HepG2 (cell line): Measurements from ENCODE around the gene CRYAB. TPM values are rescaled to one million over a fixed set of nuclear protein-coding genes. Genes with fewer than 3 reads are reported as not detected.

ENCODE experiments used
- ATAC-seq: fragments of 200-7000 bp; cut with Tn5 transposase; 3 replicates; pipeline ENCODE4 v1.9.1; 2020; ENCODE audit warnings: mild to moderate bottlenecking, moderate library complexity
- BruUV-seq: library from RNA; stranded (reverse); fragments of 400-500 nt; replicated peaks from 2 replicates; lab custom pipeline; 2021; lab: Mats Ljungman, UMichigan
- CTCF ChIA-PET: fragments of 300-600 bp; formaldehyde crosslinking; extraction: SDS; loops from one replicate; lab custom pipeline; 2021; ENCODE audit warnings: low total read pairs, inconsistent platforms, low intra/inter-chr PET ratio; lab: Yijun Ruan, JAX
- POLR2A ChIA-PET: fragments of 350-600 bp; sonication (Branson Sonifier 250); formaldehyde crosslinking; loops from one replicate; lab custom pipeline; 2020; ENCODE audit warnings: antibody characterized with exemption, inconsistent platforms; lab: Yijun Ruan, JAX
- DNase-seq: peaks from one replicate; pipeline ENCODE4 v3.0.0-alpha.2; 2015; ENCODE audit warnings: low spot score
- FAIRE-seq: peaks from 3 replicates; lab custom pipeline; 2011; peaks lifted over from hg19 to GRCh38; lab: Jason Lieb, UNC
- H2AFZ ChIP-seq: one replicate; pipeline ENCODE4 v1.6.1; 2011; ENCODE audit warnings: low read length, inconsistent platforms
- H3K27ac ChIP-seq: fragments of 300-600 bp; 3 replicates; pipeline ENCODE4 v1.8.0; 2011; ENCODE audit warnings: mixed run types, mild to moderate bottlenecking, mixed read lengths, low read length, inconsistent platforms; ENCODE audit not compliant: insufficient read depth; ENCODE audit errors: extremely low read length
- H3K27me3 ChIP-seq, 2 experiments: fragments of 200-600 bp in 1 of 2; 2 replicates in 1 of 2; 3 replicates in 1 of 2; pipeline versions ENCODE4 v1.6.0 to v1.8.0; 2011; ENCODE audit warnings: low read length in 2 of 2, mild to moderate bottlenecking in 2 of 2, moderate library complexity in 2 of 2, inconsistent platforms in 1 of 2; ENCODE audit not compliant: insufficient read depth in 2 of 2, control insufficient read depth in 1 of 2
- H3K36me3 ChIP-seq, 2 experiments: fragments of 200-600 bp in 1 of 2; replicated peaks in 1 of 2; 2 replicates in 1 of 2; 3 replicates in 1 of 2; pipeline versions ENCODE4 v1.5.1 to v1.8.0; 2011; ENCODE audit warnings: low read length in 2 of 2, inconsistent platforms in 1 of 2; ENCODE audit not compliant: insufficient read depth in 2 of 2, control insufficient read depth in 1 of 2
- H3K4me1 ChIP-seq: 2 replicates; pipeline ENCODE4 v1.5.1; 2012; ENCODE audit warnings: low read length, inconsistent platforms; ENCODE audit not compliant: insufficient read depth
- H3K4me2 ChIP-seq: 2 replicates; pipeline ENCODE4 v1.6.0; 2011; ENCODE audit warnings: low read depth, low read length, inconsistent platforms
- H3K4me3 ChIP-seq, 3 experiments: fragments of 200-600 bp in 1 of 3; sonication (generic), shearing (Covaris generic) in 1 of 3; replicated peaks in 1 of 3; 2 replicates each; pipeline ENCODE4 v1.5.1; 2011 to 2016; ENCODE audit warnings: low read length in 3 of 3, inconsistent platforms in 2 of 3, low read depth in 2 of 3, mild to moderate bottlenecking in 2 of 3, control low read depth in 1 of 3, mixed read lengths in 1 of 3; ENCODE audit not compliant: insufficient read depth in 1 of 3
- H3K79me2 ChIP-seq: one replicate; pipeline ENCODE4 v1.6.1; 2011; ENCODE audit warnings: low read length, inconsistent platforms; ENCODE audit not compliant: insufficient read depth
- H3K9ac ChIP-seq: 2 replicates; pipeline ENCODE4 v1.6.0; 2011; ENCODE audit warnings: mild to moderate bottlenecking, low read depth, low read length, inconsistent platforms; ENCODE audit not compliant: insufficient read depth
- H3K9me3 ChIP-seq: 2 replicates; pipeline ENCODE4 v1.5.1; 2012; ENCODE audit warnings: mild to moderate bottlenecking, low read length
- H4K20me1 ChIP-seq: 2 replicates; pipeline ENCODE4 v1.6.0; 2011; ENCODE audit warnings: inconsistent platforms, mild to moderate bottlenecking, low read length, moderate library complexity; ENCODE audit not compliant: insufficient read depth
- CBX2 ChIP-seq, 2 experiments: fragments of 200-600 bp in 1 of 2; sonication (generic); formaldehyde crosslinking in 1 of 2; IDR thresholded peaks; 2 replicates each; pipeline versions ENCODE4 v1.7.0 to v1.8.1; 2018 to 2022; ENCODE audit warnings: low read depth in 2 of 2, low read length in 1 of 2, mild to moderate bottlenecking in 1 of 2, missing genetic modification reagents in 1 of 2
- CC2D1A ChIP-seq: sonication (generic); formaldehyde crosslinking; IDR thresholded peaks from 2 replicates; pipeline ENCODE4 v1.8.1; 2023; ENCODE audit warnings: mild to moderate bottlenecking, missing genetic modification reagents
- GATAD1 ChIP-seq: IDR thresholded peaks from 2 replicates; pipeline ENCODE4 v1.6.1; 2016; ENCODE audit warnings: missing genetic modification reagents, missing compliant biosample characterization
- SUZ12 ChIP-seq: fragments of 150-350 bp; IDR thresholded peaks from 2 replicates; pipeline ENCODE4 v1.6.1; 2014; ENCODE audit warnings: low read depth, low read length
- U2AF2 ChIP-seq: fragments of 200-400 bp; formaldehyde crosslinking; IDR thresholded peaks from 2 replicates; pipeline ENCODE4 v1.6.1; 2017; ENCODE audit warnings: low read depth, mild to moderate bottlenecking, low read length
- ZBTB38 ChIP-seq: sonication (generic); formaldehyde crosslinking; IDR thresholded peaks from 2 replicates; pipeline ENCODE4 v1.5.1; 2020; ENCODE audit warnings: mild to moderate bottlenecking, missing genetic modification reagents
- ZNF558 ChIP-seq: sonication (generic); formaldehyde crosslinking; IDR thresholded peaks from 2 replicates; pipeline ENCODE4 v1.9.0; 2022; ENCODE audit warnings: mild to moderate bottlenecking, missing genetic modification reagents, borderline replicate concordance
- WGBS: methylation state at CpG from one replicate; pipeline ENCODE4 v1.1.6; 2017; ENCODE audit warnings: low lambda C conversion rate; 5-methylcytosine and 5-hydroxymethylcytosine counted together
- in situ Hi-C: cut with HindIII; loops from 2 replicates; pipeline ENCODE4 v1.10.0; 2017; ENCODE audit warnings: low pct_unique_long_range_greater_than_20kb; ENCODE audit not compliant: extremely low pct_ligation_motif_present
- intact Hi-C: fragments of 100-400 bp; cut with micrococcal nuclease; formaldehyde crosslinking; loops from one replicate; pipeline ENCODE4 v1.10.0; 2022; ENCODE audit not compliant: unreplicated experiment
- polyA plus RNA-seq, 8 experiments: library from polyadenylated mRNA; depleted of rRNA in 3 of 8; stranded (reverse) in 7 of 8; unstranded in 1 of 8; fragments of >200 nt; fragmentation: Illumina TruSeq in 4 of 8; extraction: Trizol in 4 of 8; gene quantifications; 2 replicates each; pipeline versions ENCODE4 v1.2.1 to v1.2.3, GENCODE V29; 2011 to 2016; ENCODE audit warnings: low read depth in 4 of 8, missing spikeins in 1 of 8, mixed read lengths in 1 of 8; ENCODE audit not compliant: insufficient read depth in 1 of 8
- total RNA-seq, 5 experiments: library from RNA; depleted of rRNA; stranded (reverse); fragments of >200 nt; fragmentation: Illumina TruSeq; extraction: Trizol; gene quantifications; 2 replicates each; pipeline ENCODE4 v1.2.3, GENCODE V29; 2016; ENCODE audit warnings: low read depth in 1 of 5
- TF ChIP-seq, protein P1 (sequence below): sonication (generic); formaldehyde crosslinking; IDR thresholded peaks from 2 replicates; pipeline ENCODE4 v1.5.1; 2020; ENCODE audit warnings: missing genetic modification reagents, mild to moderate bottlenecking, borderline replicate concordance

Gene CRYAB
- total and polyA plus RNA-seq, 2 of the 13 experiments (the other 11 are each of a cell fraction or from before 2014, with no cell fraction given): 0.55 to 1.1 TPM

DNA sequence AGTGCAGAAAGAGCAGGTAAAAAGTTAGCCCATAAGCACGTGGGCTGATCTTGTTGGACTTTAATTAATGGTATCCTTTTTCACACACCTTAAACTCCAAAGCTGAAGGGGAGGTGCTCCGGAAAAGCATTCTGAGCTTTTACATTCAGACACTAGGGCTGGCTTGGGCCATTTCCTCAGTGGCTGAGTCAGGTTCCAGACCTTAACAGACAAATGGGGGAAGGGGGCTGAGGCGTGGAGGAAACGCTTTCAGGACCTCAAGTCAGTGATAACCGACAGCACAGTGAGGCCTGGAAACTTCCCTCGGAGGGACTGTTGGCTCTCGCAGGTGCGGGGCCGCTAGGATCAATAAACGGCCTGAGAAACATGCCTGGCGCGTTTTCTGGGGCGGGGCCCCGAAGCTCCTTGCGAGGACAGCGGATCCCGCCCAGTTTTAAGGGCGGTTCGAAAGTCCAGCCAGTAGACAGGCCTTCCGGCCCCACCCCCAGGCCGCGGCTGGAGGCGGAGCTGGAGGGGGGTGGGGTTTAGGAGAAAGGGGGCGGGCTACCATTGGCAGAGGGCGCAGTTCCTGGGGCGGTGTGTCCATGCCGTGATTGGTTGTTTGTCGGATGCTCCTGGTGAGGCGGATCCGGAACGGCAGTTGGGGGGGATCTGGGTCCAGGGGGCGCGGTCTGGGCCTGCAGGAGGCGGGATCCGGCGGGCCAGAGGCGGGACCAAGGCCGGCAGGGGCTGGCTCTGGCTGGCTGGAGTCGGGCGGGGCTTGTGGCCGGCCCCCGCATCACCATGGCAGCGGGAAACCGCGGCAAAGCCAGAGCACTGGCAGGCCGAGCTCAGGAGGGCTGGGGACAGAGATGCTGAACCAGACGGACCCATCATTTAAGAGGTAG is 15.2 kb upstream of the CRYAB start (continued):
- TF ChIP-seq, protein P1, sequence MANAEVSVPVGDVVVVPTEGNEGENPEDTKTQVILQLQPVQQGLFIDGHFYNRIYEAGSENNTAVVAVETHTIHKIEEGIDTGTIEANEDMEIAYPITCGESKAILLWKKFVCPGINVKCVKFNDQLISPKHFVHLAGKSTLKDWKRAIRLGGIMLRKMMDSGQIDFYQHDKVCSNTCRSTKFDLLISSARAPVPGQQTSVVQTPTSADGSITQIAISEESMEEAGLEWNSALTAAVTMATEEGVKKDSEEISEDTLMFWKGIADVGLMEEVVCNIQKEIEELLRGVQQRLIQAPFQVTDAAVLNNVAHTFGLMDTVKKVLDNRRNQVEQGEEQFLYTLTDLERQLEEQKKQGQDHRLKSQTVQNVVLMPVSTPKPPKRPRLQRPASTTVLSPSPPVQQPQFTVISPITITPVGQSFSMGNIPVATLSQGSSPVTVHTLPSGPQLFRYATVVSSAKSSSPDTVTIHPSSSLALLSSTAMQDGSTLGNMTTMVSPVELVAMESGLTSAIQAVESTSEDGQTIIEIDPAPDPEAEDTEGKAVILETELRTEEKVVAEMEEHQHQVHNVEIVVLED (CRISPR knock-in tag): peak; percentile 56; the same call in 1 of the 2 replicates
- TF ChIP-seq GATAD1 (CRISPR knock-in tag): peak; percentile 46; the same call in 1 of the 2 replicates
- no peak for TF ChIP-seq CC2D1A
- no peak for TF ChIP-seq CBX2 (IDR thresholded peaks at IDR 0.05; ENCODE audit: low read depth, low read length)
- TF ChIP-seq CBX2 (CRISPR knock-in tag; IDR thresholded peaks at IDR 0.05; ENCODE audit: low read depth): no peak

DNA sequence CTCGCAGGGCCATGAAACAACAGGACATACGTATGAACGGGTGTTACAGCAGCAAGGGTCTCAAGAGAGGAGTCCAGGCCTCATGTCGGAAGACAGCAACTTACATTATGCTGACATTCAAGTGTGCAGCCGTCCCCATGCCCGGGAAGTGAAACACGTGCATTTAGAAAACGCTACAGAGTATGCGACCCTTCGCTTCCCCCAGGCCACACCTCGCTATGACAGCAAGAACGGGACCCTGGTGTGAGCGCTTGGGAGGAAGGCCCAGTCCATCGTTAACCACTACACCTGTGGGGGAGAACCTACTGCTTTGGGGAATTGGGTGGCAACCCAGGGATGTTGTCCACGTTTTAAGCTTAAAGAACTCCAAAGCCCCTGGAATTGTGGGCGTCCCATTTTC is 14.4 kb upstream of the CRYAB start:
- intact Hi-C loops (loop anchor here (2.0 kb wide), 1 partner anchor 47 kb away; the partner anchor contains the start of genes CFAP68 and FDXACB1), in situ Hi-C loops (loop anchor here (5.0 kb wide), 1 partner anchor 49 kb away; the partner anchor contains the start of genes CFAP68 and FDXACB1)
- H3K4me3 ChIP-seq: peak overlapping the region in 1 of 3 experiments; percentile 58; a peak in 1 of 6 replicates
- no TSS peak for BruUV-seq
- no peak overlapping the region for H2AFZ ChIP-seq
- H4K20me1 ChIP-seq: no peaks in the 10 kb centered on the region
- H3K9ac ChIP-seq: peak overlapping the region; percentile 64; the same call in 1 of the 2 replicates
- no peaks in the 10 kb centered on the region for H3K9me3 ChIP-seq
- peak overlapping the region; percentile 69 for H3K4me2 ChIP-seq
- no peaks in the 10 kb centered on the region for H3K79me2 ChIP-seq
- ATAC-seq: no peak
- ChIA-PET CTCF (no interaction called here), POLR2A (interaction anchor here (1.0 to 2.7 kb wide), 8 partner anchors 8 to 99 kb away, joined by 3 to 66 read pairs (median 14); partner anchors contain the start of genes ALG9, C11orf52, CRYAB and DIXDC1)
- FAIRE-seq: no peak
- no peaks in the 10 kb centered on the region for H3K36me3 ChIP-seq
- 0 out of 2 replicates have a peak, but pooled peaks have one; percentile 17 for TF ChIP-seq ZNF558 (CRISPR knock-in tag)
- no peak for TF ChIP-seq U2AF2
- no peak for TF ChIP-seq SUZ12
- TF ChIP-seq ZBTB38: peak; percentile 54; the same call in 1 of the 2 replicates
- 98% methylated on average over 15 of the region's 16 CpGs for WGBS
- DNase-seq: no peak
- peaks cover 77% of the 10 kb centered on the region for H3K4me1 ChIP-seq
- H3K27ac ChIP-seq: peak overlapping the region; percentile 92
- H3K27me3 ChIP-seq: no peaks in the 10 kb centered on the region
